CD4-positive, alpha-beta memory T cell (primary cell): ENCODE results near the gene CDKN1B. TPM values are rescaled to one million over a fixed set of nuclear protein-coding genes. Genes with fewer than 3 reads are reported as not detected.

Source experiments
- CTCF ChIA-PET: fragments of 350-600 bp; sonication (Branson Sonifier 250); formaldehyde crosslinking; loops from one replicate; lab custom pipeline; 2021; ENCODE audit warnings: inconsistent platforms; ENCODE audit not compliant: partially characterized antibody; lab: Charles Lee
- POLR2A ChIA-PET: fragments of 350-600 bp; sonication (Branson Sonifier 250); formaldehyde crosslinking; loops from one replicate; lab custom pipeline; 2021; ENCODE audit not compliant: partially characterized antibody; lab: Charles Lee
- DNase-seq, 5 donors: peaks; one replicate each; pipeline versions ENCODE4 v3.0.0 to v3.0.0-alpha.2; 2020 to 2022; ENCODE audit warnings: mixed read lengths in 1 of 5
- H3K27ac ChIP-seq: one replicate; pipeline ENCODE4 v1.7.0; 2013; ENCODE audit warnings: low read depth, low read length
- H3K27me3 ChIP-seq: 2 replicates; pipeline ENCODE4 v1.7.0; 2013; ENCODE audit warnings: mild to moderate bottlenecking, low read length, moderate library complexity; ENCODE audit not compliant: insufficient read depth
- H3K36me3 ChIP-seq: 2 replicates; pipeline ENCODE4 v1.7.0; 2013; ENCODE audit warnings: mild to moderate bottlenecking, low read length, moderate library complexity; ENCODE audit not compliant: insufficient read depth
- H3K4me1 ChIP-seq: 2 replicates; pipeline ENCODE4 v1.7.0; 2013; ENCODE audit warnings: mild to moderate bottlenecking, low read length, moderate library complexity; ENCODE audit not compliant: insufficient read depth
- H3K4me3 ChIP-seq, 2 donors: one replicate each; pipeline ENCODE4 v1.7.0; 2013; ENCODE audit warnings: low read length in 2 of 2, mild to moderate bottlenecking in 1 of 2
- H3K9me3 ChIP-seq, 2 donors: one replicate each; pipeline ENCODE4 v1.7.0; 2013; ENCODE audit warnings: low read length in 2 of 2, control low read depth in 1 of 2; ENCODE audit not compliant: control insufficient read depth in 1 of 2
- H3K27ac Mint-ChIP-seq, 7 donors: one replicate each; pipeline ENCODE4 v1.8.0; 2020 to 2021; ENCODE audit warnings: mixed read lengths in 7 of 7, mild to moderate bottlenecking in 6 of 7, inconsistent platforms in 3 of 7, moderate library complexity in 3 of 7
- H3K27me3 Mint-ChIP-seq, 2 donors: one replicate each; pipeline ENCODE4 v1.8.0; 2020 to 2021; ENCODE audit warnings: mixed read lengths in 2 of 2
- H3K36me3 Mint-ChIP-seq, 2 donors: one replicate each; pipeline ENCODE4 v1.8.0; 2020 to 2021; ENCODE audit warnings: mixed read lengths in 2 of 2, inconsistent platforms in 1 of 2, mild to moderate bottlenecking in 1 of 2
- H3K4me1 Mint-ChIP-seq, 4 donors: one replicate each; pipeline ENCODE4 v1.8.0; 2020 to 2021; ENCODE audit warnings: mixed read lengths in 4 of 4, mild to moderate bottlenecking in 1 of 4
- H3K4me3 Mint-ChIP-seq, 8 donors: one replicate each; pipeline ENCODE4 v1.8.0; 2020 to 2021; ENCODE audit warnings: mixed read lengths in 8 of 8, mild to moderate bottlenecking in 7 of 8, moderate library complexity in 6 of 8, inconsistent platforms in 3 of 8
- H3K9me3 Mint-ChIP-seq, 8 donors: one replicate each; pipeline ENCODE4 v1.8.0; 2020 to 2021; ENCODE audit warnings: mixed read lengths in 8 of 8, mild to moderate bottlenecking in 5 of 8, inconsistent platforms in 3 of 8, moderate library complexity in 1 of 8
- intact Hi-C: fragments of 100-400 bp; cut with micrococcal nuclease; formaldehyde crosslinking; loops from one replicate; pipeline ENCODE4 v1.15.1; 2023
- polyA plus RNA-seq, 2 donors: library from polyadenylated mRNA; unstranded; fragments of 300-500 nt; fragmentation: Illumina TruSeq; gene quantifications; one replicate each; pipeline ENCODE4 v1.2.3, GENCODE V29; 2021
- total RNA-seq, 2 experiments: library from RNA; stranded (reverse); gene quantifications; one replicate each; pipeline ENCODE4 v1.2.3, GENCODE V29; 2021

CDKN1B gene
- total and polyA plus RNA-seq, 4 experiments from 2014 or later, result 12.5 to 238 (median 123) TPM

GRCh38 chr12:12718381-12718759 is 1.2 kb downstream of the CDKN1B start:
- intact Hi-C loops, result no loop called here
- ChIA-PET POLR2A (interaction anchor here (1.0 to 33.8 kb wide), 30 partner anchors 1 to 737 kb away, joined by 3 to 1446 read pairs (median 5); partner anchors contain the start of genes BORCS5, CDKN1B, CREBL2 and DDX47), CTCF (interaction anchor here (0.6 to 3.1 kb wide), 5 partner anchors 10 to 355 kb away, joined by 3 to 34 read pairs (median 3); no protein-coding TSS in a partner anchor)
- peak overlapping the region; percentile 96 to 99 (median 98) for H3K27ac Mint-ChIP-seq
- no peaks in the 10 kb centered on the region for H3K27me3 ChIP-seq
- peaks cover 44% of the 10 kb centered on the region for H3K4me1 ChIP-seq
- peak overlapping the region; percentile 95 for H3K27ac ChIP-seq
- H3K4me3 Mint-ChIP-seq, result peak overlapping the region; percentile 96 to 100 (median 98)
- no peaks in the 10 kb centered on the region for H3K9me3 ChIP-seq
- peaks cover 30 to 62% (median 39%) of the 10 kb centered on the region in 4 donors for H3K4me1 Mint-ChIP-seq
- H3K36me3 Mint-ChIP-seq, result peaks cover 44 to 69% of the 10 kb centered on the region in 2 donors
- no peaks in the 10 kb centered on the region for H3K27me3 Mint-ChIP-seq
- peak overlapping the region; percentile 94 to 99 for H3K4me3 ChIP-seq
- peaks cover 0 to 5% (median 0%) of the 10 kb centered on the region in 8 donors for H3K9me3 Mint-ChIP-seq
- peaks cover 35% of the 10 kb centered on the region for H3K36me3 ChIP-seq
- peak in 1 of 5 donors; percentile 15 for DNase-seq

GRCh38 chr12:12718853-12719252 is 1.7 kb downstream of the CDKN1B start:
- peaks cover 44 to 72% of the 10 kb centered on the region in 2 donors for H3K36me3 Mint-ChIP-seq
- H3K4me1 Mint-ChIP-seq, result peaks cover 26 to 58% (median 34%) of the 10 kb centered on the region in 4 donors
- H3K9me3 Mint-ChIP-seq, result peaks cover 0 to 5% (median 0%) of the 10 kb centered on the region in 8 donors
- ChIA-PET POLR2A (interaction anchor here (1.0 to 33.8 kb wide), 30 partner anchors 0 to 737 kb away, joined by 3 to 1446 read pairs (median 5); partner anchors contain the start of genes BORCS5, CDKN1B, CREBL2 and DDX47), CTCF (interaction anchor here (0.6 to 3.1 kb wide), 7 partner anchors 10 to 361 kb away, joined by 3 to 34 read pairs (median 3); no protein-coding TSS in a partner anchor)
- H3K36me3 ChIP-seq, result peaks cover 35% of the 10 kb centered on the region
- intact Hi-C loops, result loop anchor here (1.0 kb wide), 1 partner anchor 74 kb away; no protein-coding TSS in a partner anchor
- no peaks in the 10 kb centered on the region for H3K27me3 Mint-ChIP-seq
- peak overlapping the region; percentile 96 to 100 (median 98) for H3K4me3 Mint-ChIP-seq
- peak overlapping the region; percentile 95 for H3K27ac ChIP-seq
- DNase-seq, result peak in 2 of 5 donors; percentile 27 to 35
- peaks cover 39% of the 10 kb centered on the region for H3K4me1 ChIP-seq
- no peaks in the 10 kb centered on the region for H3K9me3 ChIP-seq
- H3K27ac Mint-ChIP-seq, result peak overlapping the region; percentile 96 to 99 (median 98)
- peak overlapping the region; percentile 94 to 99 for H3K4me3 ChIP-seq
- no peaks in the 10 kb centered on the region for H3K27me3 ChIP-seq

GRCh38 chr12:12719496-12719895 is 2.3 kb downstream of the CDKN1B start:
- Mint-ChIP-seq H3K27ac (peak overlapping the region; percentile 96 to 99 (median 98)), H3K27me3 (no peaks in the 10 kb centered on the region), H3K9me3 (peaks cover 0 to 5% (median 0%) of the 10 kb centered on the region in 8 donors), H3K4me1 (peaks cover 24 to 51% (median 28%) of the 10 kb centered on the region in 4 donors), H3K36me3 (peaks cover 44 to 72% of the 10 kb centered on the region in 2 donors), H3K4me3 (peak overlapping the region; percentile 96 to 100 (median 98))
- no peaks in the 10 kb centered on the region for H3K9me3 ChIP-seq
- H3K27ac ChIP-seq, result peak overlapping the region; percentile 95
- H3K36me3 ChIP-seq, result peaks cover 35% of the 10 kb centered on the region
- H3K27me3 ChIP-seq, result no peaks in the 10 kb centered on the region
- POLR2A ChIA-PET, result interaction anchor here (0.6 to 19.2 kb wide), 24 partner anchors 10 to 1069 kb away, joined by 3 to 1446 read pairs (median 6); partner anchors contain the start of genes BORCS5, CDKN1B, CREBL2 and GPR19
- peak in 2 of 5 donors; percentile 15 to 21 for DNase-seq
- H3K4me1 ChIP-seq, result peaks cover 33% of the 10 kb centered on the region
- CTCF ChIA-PET, result interaction anchor here (1.0 to 3.1 kb wide), 5 partner anchors 9 to 361 kb away, joined by 3 to 34 read pairs (median 3); no protein-coding TSS in a partner anchor
- H3K4me3 ChIP-seq, result peak overlapping the region; percentile 94 to 99
- intact Hi-C loops, result loop anchor here (1.0 kb wide), 1 partner anchor 74 kb away; no protein-coding TSS in a partner anchor

GRCh38 chr12:12720052-12720451 is 2.9 kb downstream of the CDKN1B start:
- DNase-seq, result peak in 1 of 5 donors; percentile 15
- Histone ChIP-seq H3K27ac (peak overlapping the region; percentile 95), H3K9me3 (no peaks in the 10 kb centered on the region), H3K27me3 (no peaks in the 10 kb centered on the region), H3K36me3 (peaks cover 35% of the 10 kb centered on the region), H3K4me3 (peak overlapping the region; percentile 94 to 99), H3K4me1 (peaks cover 31% of the 10 kb centered on the region)
- H3K36me3 Mint-ChIP-seq, result peaks cover 44 to 68% of the 10 kb centered on the region in 2 donors
- peak overlapping the region; percentile 96 to 100 (median 98) for H3K4me3 Mint-ChIP-seq
- H3K4me1 Mint-ChIP-seq, result peaks cover 21 to 46% (median 23%) of the 10 kb centered on the region in 4 donors
- H3K27me3 Mint-ChIP-seq, result no peaks in the 10 kb centered on the region
- peak overlapping the region; percentile 82 to 99 (median 97) for H3K27ac Mint-ChIP-seq
- intact Hi-C loops, result loop anchor here (10.0 kb wide), 1 partner anchor 1665 kb away; no protein-coding TSS in a partner anchor
- ChIA-PET CTCF (interaction anchor here (1.0 to 3.1 kb wide), 3 partner anchors 10 to 362 kb away, joined by 3 to 34 read pairs (median 3); no protein-coding TSS in a partner anchor), POLR2A (interaction anchor here (0.6 to 19.2 kb wide), 17 partner anchors 11 to 1070 kb away, joined by 3 to 1446 read pairs (median 18); partner anchors contain the start of genes BORCS5, CDKN1B, CREBL2 and GPR19)
- peaks cover 0 to 5% (median 0%) of the 10 kb centered on the region in 8 donors for H3K9me3 Mint-ChIP-seq

- H3K27ac ChIP-seq, result peak overlapping the region; percentile 95
- H3K4me1 ChIP-seq, result peaks cover 26% of the 10 kb centered on the region
- CTCF ChIA-PET, result interaction anchor here (1.0 to 8.0 kb wide), 5 partner anchors 11 to 363 kb away, joined by 3 to 104 read pairs (median 5); no protein-coding TSS in a partner anchor
- no peaks in the 10 kb centered on the region for H3K9me3 ChIP-seq
- Mint-ChIP-seq H3K36me3 (peaks cover 44 to 71% of the 10 kb centered on the region in 2 donors), H3K4me1 (peaks cover 19 to 46% (median 20%) of the 10 kb centered on the region in 4 donors), H3K4me3 (peak overlapping the region; percentile 96 to 100 (median 98)), H3K9me3 (peaks cover 0 to 5% (median 0%) of the 10 kb centered on the region in 8 donors), H3K27me3 (peaks cover 0 to 1% of the 10 kb centered on the region in 2 donors), H3K27ac (peak overlapping the region; percentile 82 to 99 (median 97))
- peaks cover 35% of the 10 kb centered on the region for H3K36me3 ChIP-seq
- intact Hi-C loops, result loop anchor here (10.0 kb wide), 1 partner anchor 1664 kb away; no protein-coding TSS in a partner anchor
- peak overlapping the region; percentile 32 to 94 for H3K4me3 ChIP-seq
- H3K27me3 ChIP-seq, result no peaks in the 10 kb centered on the region
- POLR2A ChIA-PET, result interaction anchor here (0.6 to 19.2 kb wide), 21 partner anchors 11 to 711 kb away, joined by 3 to 1446 read pairs (median 10); partner anchors contain the start of genes BORCS5, CDKN1B, CREBL2 and DUSP16
- peak in 3 of 5 donors; percentile 16 to 45 (median 21) for DNase-seq
Measured at GRCh38 chr12:12720672-12721161, 3.5 kb downstream of the CDKN1B start.

- H3K27me3 ChIP-seq, result no peaks in the 10 kb centered on the region
- peaks cover 35% of the 10 kb centered on the region for H3K36me3 ChIP-seq
- peak in 4 of 5 donors; percentile 46 to 63 (median 48) for DNase-seq
- H3K9me3 ChIP-seq, result no peaks in the 10 kb centered on the region
- peak overlapping the region; percentile 82 to 99 (median 97) for H3K27ac Mint-ChIP-seq
- peak overlapping the region; percentile 32 to 94 for H3K4me3 ChIP-seq
- H3K9me3 Mint-ChIP-seq, result peaks cover 0 to 5% (median 0%) of the 10 kb centered on the region in 8 donors
- ChIA-PET POLR2A (interaction anchor here (0.6 to 19.2 kb wide), 21 partner anchors 12 to 712 kb away, joined by 3 to 1446 read pairs (median 4); partner anchors contain the start of genes BORCS5, CDKN1B, DUSP16 and GPR19), CTCF (interaction anchor here (1.2 to 8.0 kb wide), 5 partner anchors 15 to 363 kb away, joined by 3 to 104 read pairs (median 3); no protein-coding TSS in a partner anchor)
- peaks cover 44 to 70% of the 10 kb centered on the region in 2 donors for H3K36me3 Mint-ChIP-seq
- H3K4me3 Mint-ChIP-seq, result peak overlapping the region; percentile 96 to 100 (median 98)
- H3K4me1 ChIP-seq, result peaks cover 26% of the 10 kb centered on the region
- peaks cover 17 to 47% (median 19%) of the 10 kb centered on the region in 4 donors for H3K4me1 Mint-ChIP-seq
- peak overlapping the region; percentile 95 for H3K27ac ChIP-seq
- peaks cover 0 to 1% of the 10 kb centered on the region in 2 donors for H3K27me3 Mint-ChIP-seq
- intact Hi-C loops, result loop anchor here (10.0 kb wide), 1 partner anchor 1664 kb away; no protein-coding TSS in a partner anchor
Measured at GRCh38 chr12:12721176-12721751, 4.1 kb downstream of the CDKN1B start.
